CD4-positive, alpha-beta T cell treated with Interferon gamma for 1 hour (primary cell): ENCODE measurements around the gene KIF2A.

ENCODE experiments used
- DNase-seq: peaks from one replicate; pipeline ENCODE4 v3.0.0-alpha.2; 2020

Gene KIF2A

GRCh38 chr5:62330302-62330701 is 24.3 kb downstream of the KIF2A start:
- DNase-seq, result no peak

DNA sequence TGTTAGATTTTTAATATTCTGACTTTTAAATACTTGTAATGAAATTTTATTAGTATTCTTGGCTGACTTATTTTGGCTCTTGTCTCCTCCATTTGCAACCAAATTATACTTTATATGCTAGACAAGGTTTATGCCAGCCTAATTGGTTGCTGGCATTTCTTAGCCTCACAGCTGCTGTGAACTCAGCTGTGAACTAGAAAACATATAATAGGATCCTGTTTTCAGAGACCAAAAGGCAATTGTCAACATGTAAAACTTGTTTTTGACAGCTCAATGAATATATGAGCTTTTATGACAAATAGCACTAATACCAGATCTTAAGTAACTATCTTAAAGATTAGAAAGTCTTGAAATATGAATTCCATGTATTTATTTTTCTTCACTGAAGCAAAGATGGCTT is 25.9 kb downstream of the KIF2A start:
- DNase-seq, result no peak

DNA sequence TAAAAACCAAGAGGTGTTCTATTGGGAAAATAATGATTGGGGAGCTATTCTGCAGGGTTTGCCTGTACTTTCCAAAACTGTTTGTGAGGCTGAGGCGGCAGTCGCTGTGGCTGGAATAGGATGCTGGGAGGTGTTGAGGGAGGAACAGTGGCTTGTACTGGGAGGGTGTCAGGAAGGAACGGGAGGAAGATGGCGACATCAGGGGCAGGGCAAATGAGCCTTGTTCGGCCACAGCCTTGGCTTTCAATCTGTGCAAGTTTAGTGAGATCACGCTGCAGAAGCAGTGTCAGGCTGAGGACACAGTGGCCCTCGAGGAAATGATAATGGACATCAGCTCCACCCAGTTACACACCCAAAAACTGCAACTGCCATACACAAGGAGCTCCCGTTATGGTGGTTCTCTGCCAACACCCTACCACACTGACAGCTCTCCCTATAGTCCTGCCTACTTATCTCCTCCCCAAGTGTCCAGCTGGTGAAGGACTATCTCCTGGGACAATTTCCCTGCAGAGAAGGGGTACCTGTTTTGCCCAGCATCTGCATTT is 27.3 kb downstream of the KIF2A start:
- DNase-seq, result no peak

DNA sequence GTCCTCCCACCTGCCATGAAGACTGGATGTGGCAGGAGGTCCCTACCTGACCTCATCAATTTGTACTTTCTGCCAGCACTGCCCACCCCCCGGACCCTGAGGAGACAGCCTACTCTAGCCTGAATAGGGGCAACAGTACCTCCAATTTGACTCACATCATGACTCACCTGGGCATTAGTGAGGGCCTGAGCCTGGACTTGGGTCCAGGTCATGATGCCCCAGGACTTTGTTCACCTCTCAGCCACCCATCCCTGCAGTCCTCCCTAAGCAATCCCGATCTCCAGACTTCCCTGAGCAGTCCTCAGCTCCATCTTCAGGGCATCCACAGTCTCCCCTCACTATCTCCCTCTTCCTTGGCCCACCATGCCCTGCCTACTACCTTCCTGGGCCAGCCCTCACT is 28.1 kb downstream of the KIF2A start:
- DNase-seq, result no peak

DNA sequence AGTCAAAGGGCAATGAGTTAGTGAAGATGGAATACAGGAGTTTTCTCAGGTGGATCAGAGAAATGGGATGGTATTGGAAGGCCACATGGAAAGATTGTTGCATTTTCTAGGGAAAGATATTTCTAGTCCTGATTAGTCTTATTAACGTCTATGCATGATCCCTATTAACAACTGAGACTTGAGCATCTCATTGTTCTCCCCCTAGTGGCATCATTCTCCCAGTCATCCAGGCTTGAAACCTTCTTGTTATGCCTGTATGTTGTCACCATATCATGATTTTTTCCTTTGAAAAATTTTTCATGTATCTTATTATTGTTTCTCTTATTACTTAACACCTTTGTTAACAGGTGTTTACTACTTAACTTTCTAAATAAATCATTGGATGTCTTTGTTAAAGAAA is 34.4 kb downstream of the KIF2A start:
- no peak for DNase-seq

DNA sequence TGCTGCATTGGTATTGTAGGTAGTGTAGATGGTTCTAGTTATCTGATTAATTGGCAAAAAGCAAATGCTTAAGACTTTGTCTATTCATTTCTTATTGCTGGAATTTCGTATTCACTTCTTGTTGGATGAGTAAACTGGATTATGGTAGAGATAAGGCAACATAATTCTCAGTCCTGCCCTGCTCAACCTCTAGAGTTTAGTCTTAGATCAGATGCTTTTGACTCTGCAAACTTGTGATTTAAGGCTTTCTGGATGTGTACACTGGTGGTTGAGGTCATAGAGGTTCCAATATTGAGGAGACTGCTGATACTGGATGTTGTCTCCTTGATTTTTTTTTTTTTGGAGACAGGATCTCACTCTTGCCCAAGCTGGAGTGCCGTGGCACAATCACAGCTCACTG is 35.0 kb downstream of the KIF2A start:
- DNase-seq, result no peak

GRCh38 chr5:62341783-62342475 is 35.9 kb downstream of the KIF2A start:
- no peak for DNase-seq

GRCh38 chr5:62342476-62342837 is 36.5 kb downstream of the KIF2A start:
- DNase-seq, result no peak

DNA sequence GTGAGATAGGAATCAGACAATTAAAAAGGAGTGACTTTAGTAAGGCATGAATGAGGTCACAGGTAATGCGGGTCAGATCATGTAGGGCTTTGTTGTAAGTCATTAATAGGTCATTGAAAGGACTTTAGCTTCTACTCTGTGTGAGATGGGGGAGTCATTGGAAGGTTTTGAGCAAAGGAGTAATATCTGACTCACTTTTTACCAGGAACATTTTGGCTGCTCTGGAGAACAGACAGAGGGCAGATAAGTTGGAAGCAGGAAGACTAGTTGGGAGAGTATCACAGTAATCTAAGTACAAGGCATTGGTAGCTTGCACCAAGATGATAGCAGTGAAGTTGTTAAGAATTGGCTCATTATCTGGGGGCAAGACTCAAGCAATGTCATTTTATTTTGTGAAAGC is 37.4 kb downstream of the KIF2A start:
- DNase-seq, result no peak

GRCh38 chr5:62346748-62347147 is 40.7 kb downstream of the KIF2A start:
- no peak for DNase-seq

- DNase-seq, result no peak
These were observed 41.9 kb downstream of the KIF2A start for GRCh38 chr5:62347928-62348327.

DNA sequence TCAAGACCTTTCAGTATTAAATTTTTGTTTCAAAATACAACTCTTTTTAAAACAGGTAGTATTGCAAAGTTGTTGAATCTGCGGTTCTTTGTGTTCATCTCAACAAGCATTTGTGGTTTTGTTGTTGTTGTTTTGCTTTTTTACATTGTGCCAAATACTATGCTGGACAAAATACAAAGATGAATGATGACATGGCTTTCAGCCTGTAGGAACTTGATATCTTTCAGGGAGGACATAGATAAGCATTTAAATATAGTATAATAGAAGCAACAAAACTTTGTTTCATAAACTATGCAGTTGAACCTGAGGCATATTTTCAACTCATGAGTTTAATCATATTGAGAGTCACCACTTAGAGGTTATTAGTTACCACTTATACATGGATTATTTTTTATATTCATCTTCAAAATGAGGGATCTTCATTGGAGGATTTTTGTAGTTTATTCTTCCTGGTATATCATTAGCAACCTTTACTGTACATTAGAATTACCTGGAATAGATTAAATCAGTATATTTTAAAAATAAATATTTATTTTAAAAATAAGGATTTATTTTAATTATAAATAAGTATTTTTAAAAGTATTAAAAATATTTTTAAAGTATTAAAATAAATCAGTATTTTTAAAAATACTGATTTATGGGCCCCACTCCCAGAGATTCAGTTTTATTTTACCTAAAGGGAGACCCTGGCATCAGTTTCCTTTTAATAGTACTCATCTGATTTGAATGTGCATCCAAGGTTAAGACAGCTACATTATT is 42.9 kb downstream of the KIF2A start:
- DNase-seq, result no peak

GRCh38 chr5:62354028-62354874 is 48.2 kb downstream of the KIF2A start:
- no peak for DNase-seq

DNA sequence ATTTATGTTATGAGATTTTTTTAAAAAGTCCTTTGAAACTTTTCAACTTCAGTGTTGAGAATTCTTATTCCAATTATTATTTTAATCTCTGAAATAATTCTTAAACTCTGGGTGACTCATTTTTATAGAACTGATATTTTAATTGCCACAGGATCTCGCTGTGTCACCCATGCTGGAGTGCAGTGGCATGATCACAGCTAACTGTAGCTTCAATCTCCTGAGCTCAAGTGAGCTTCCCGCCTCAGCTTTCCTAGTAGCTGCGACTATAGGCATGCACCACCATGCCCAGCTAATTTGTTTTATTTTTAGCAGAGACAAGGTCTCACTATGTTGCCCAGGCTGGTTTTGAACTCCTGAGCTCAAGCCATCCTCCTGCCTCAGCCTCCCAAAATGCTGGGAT is 56.7 kb downstream of the KIF2A start:
- DNase-seq, result no peak

- no peak for DNase-seq
These were observed 63.0 kb downstream of the KIF2A start for GRCh38 chr5:62369039-62369438.

GRCh38 chr5:62371409-62371808 is 65.4 kb downstream of the KIF2A start:
- DNase-seq, result no peak

- no peak for DNase-seq
These were observed 66.6 kb downstream of the KIF2A start for GRCh38 chr5:62372600-62372999.

- no peak for DNase-seq
These were observed 67.4 kb downstream of the KIF2A start for GRCh38 chr5:62373382-62373781.

DNA sequence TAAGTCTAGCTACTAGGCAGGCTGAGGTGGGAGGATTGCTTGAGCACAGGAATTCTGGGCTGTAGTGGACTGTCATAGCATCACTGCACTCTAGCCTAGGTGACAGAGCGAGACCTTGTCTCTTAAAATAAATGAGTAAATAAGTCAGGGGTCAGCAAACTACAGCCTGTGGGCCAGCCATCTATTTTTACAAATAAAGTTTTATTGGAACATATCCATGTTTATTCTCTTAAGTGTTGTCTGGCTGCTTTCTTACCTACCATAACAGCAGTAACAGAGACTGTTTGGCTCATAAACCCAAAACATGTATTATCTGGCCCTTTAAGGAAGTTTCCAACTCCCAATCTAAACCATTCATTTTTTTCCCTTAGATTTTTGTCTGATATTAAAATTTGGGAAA is 68.1 kb downstream of the KIF2A start:
- no peak for DNase-seq

- DNase-seq, result no peak
These were observed 69.6 kb downstream of the KIF2A start for GRCh38 chr5:62375627-62376026.

DNA sequence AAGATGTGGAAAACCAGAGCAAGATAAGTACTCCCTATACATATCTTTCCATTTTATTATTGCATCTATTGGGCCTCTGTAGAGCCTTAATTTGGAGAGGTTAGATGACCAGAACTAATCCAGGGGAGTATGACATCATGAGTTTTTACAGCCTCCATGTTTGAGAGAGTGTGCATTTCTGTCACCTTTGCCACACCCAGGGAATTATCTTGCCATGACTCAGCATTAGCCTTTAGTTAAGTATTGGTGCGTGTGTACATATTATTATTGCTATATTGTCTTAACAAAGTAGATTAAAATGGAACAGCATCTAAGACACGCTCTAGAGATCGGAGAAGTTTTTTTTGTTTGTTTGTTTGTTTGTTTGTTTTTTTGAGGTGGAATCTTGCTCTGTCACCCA is 70.1 kb downstream of the KIF2A start:
- DNase-seq, result no peak

GRCh38 chr5:62385131-62385530 is 79.1 kb downstream of the KIF2A start:
- no peak for DNase-seq

GRCh38 chr5:62385816-62386400 is 79.9 kb downstream of the KIF2A start:
- DNase-seq, result no peak
